Peyer's patch (tissue), 4 donors: Measurements from ENCODE around the gene ASMT. TPM values are rescaled to one million over a fixed set of nuclear protein-coding genes. Genes with fewer than 3 reads are reported as not detected.

Experiments
- DNase-seq, 3 donors: peaks; one replicate each; pipeline ENCODE4 v3.0.0-alpha.2; 2017 to 2019
- H3K27ac ChIP-seq, 4 donors: fragments of 200-600 bp; sonication (generic); one replicate each; pipeline ENCODE4 v1.5.1; 2016 to 2019
- H3K27me3 ChIP-seq, 2 donors: fragments of 200-600 bp; sonication (generic); one replicate each; pipeline ENCODE4 v1.5.1; 2019
- H3K36me3 ChIP-seq, 3 donors: fragments of 200-600 bp; sonication (generic); one replicate each; pipeline ENCODE4 v1.5.1; 2016 to 2019
- H3K4me1 ChIP-seq, 4 donors: fragments of 200-600 bp; sonication (generic); one replicate each; pipeline ENCODE4 v1.5.1; 2016 to 2019
- H3K4me3 ChIP-seq, 4 donors: fragments of 200-600 bp; sonication (generic); 1 replicate in 3 of 4; 2 replicates in 1 of 4; pipeline ENCODE4 v1.5.1; 2016 to 2019; ENCODE audit warnings: mild to moderate bottlenecking in 1 of 4
- H3K9me3 ChIP-seq, 4 donors: fragments of 200-600 bp; sonication (generic); one replicate each; pipeline ENCODE4 v1.5.1; 2016 to 2019; ENCODE audit warnings: mild to moderate bottlenecking in 1 of 4
- CTCF ChIP-seq, 6 experiments: fragments of 450-650 bp in 4 of 6; fragments of 200-600 bp in 2 of 6; sonication (generic) in 1 of 6; IDR thresholded peaks; one replicate each; pipeline ENCODE4 v1.5.1; 2017 to 2019; ENCODE audit warnings: antibody characterized with exemption in 6 of 6, mild to moderate bottlenecking in 3 of 6, moderate library complexity in 1 of 6
- POLR2A ChIP-seq, 2 donors: fragments of 450-650 bp; IDR thresholded peaks; one replicate each; pipeline ENCODE4 v1.5.1; 2017; ENCODE audit warnings: antibody characterized with exemption in 2 of 2, mild to moderate bottlenecking in 2 of 2, moderate library complexity in 2 of 2
- total RNA-seq, 4 donors: library from RNA; depleted of rRNA; stranded (reverse); fragments of >200 nt; gene quantifications; one replicate each; pipeline ENCODE4 v1.1.0, GENCODE V29; 2016

The ASMT gene
- total RNA-seq, 4 donors from 2014 or later = 12.4 TPM; not detected in 3

- Histone ChIP-seq H3K4me1 (peaks cover 0 to 11% (median 0%) of the 10 kb centered on the region in 4 donors), H3K9me3 (no peaks in the 10 kb centered on the region), H3K27ac (peak within 1 kb of the TSS; percentile 86 to 92 (median 90)), H3K36me3 (peaks cover 0 to 29% (median 0%) of the 10 kb centered on the region in 3 donors), H3K27me3 (no peaks in the 10 kb centered on the region), H3K4me3 (peak within 1 kb of the TSS; percentile 89 to 99 (median 96))
- DNase-seq = peak; percentile 94 to 99 (median 97)
- TF ChIP-seq POLR2A (IDR thresholded peaks at IDR 0.05) (peak; percentile 28 to 78), CTCF (IDR thresholded peaks at IDR 0.05) (peak in 4 of 6 experiments; percentile 5 to 39 (median 12))
These were observed 23.6 kb upstream of the ASMT start, which contains the start of gene AKAP17A for GRCh38 chrX:1591102-1591862. Gene AKAP17A, plus strand, starts transcription at chrX:1591604. Its CDS starts 1,859 bp downstream, at chrX:1593463.

GRCh38 chrX:1591863-1592469 lies 22.9 kb upstream of the ASMT start:
- no peak for TF ChIP-seq POLR2A (IDR thresholded peaks at IDR 0.05)
- no peak for DNase-seq
- H3K4me3 ChIP-seq = peak overlapping the region; percentile 89 to 99 (median 96)

GRCh38 chrX:1592470-1593142 lies 22.3 kb upstream of the ASMT start:
- Histone ChIP-seq H3K4me3 (peak overlapping the region; percentile 89 to 99 (median 96)), H3K27me3 (no peaks in the 10 kb centered on the region), H3K27ac (peak overlapping the region; percentile 86 to 92 (median 90)), H3K4me1 (peaks cover 0 to 11% (median 0%) of the 10 kb centered on the region in 4 donors), H3K9me3 (no peaks in the 10 kb centered on the region), H3K36me3 (peaks cover 0 to 38% (median 0%) of the 10 kb centered on the region in 3 donors)
- no peak for TF ChIP-seq POLR2A (IDR thresholded peaks at IDR 0.05)
- DNase-seq = no peak

More at GRCh38 chrX:1591863-1592469, 22.9 kb upstream of the ASMT start:
- H3K27me3 ChIP-seq = no peaks in the 10 kb centered on the region
- H3K9me3 ChIP-seq = no peaks in the 10 kb centered on the region
- H3K36me3 ChIP-seq = peaks cover 0 to 32% (median 0%) of the 10 kb centered on the region in 3 donors
- H3K27ac ChIP-seq = peak overlapping the region; percentile 86 to 92 (median 90)
- H3K4me1 ChIP-seq = peaks cover 0 to 11% (median 0%) of the 10 kb centered on the region in 4 donors

- H3K4me3 ChIP-seq = peak overlapping the region in 2 of 4 donors; percentile 89 to 98
- H3K4me1 ChIP-seq = peaks cover 0 to 11% (median 0%) of the 10 kb centered on the region in 4 donors
- TF ChIP-seq POLR2A (IDR thresholded peaks at IDR 0.05) = no peak
- no peak for TF ChIP-seq CTCF (IDR thresholded peaks at IDR 0.05)
- no peaks in the 10 kb centered on the region for H3K9me3 ChIP-seq
- no peak overlapping the region for H3K27ac ChIP-seq
- no peaks in the 10 kb centered on the region for H3K27me3 ChIP-seq
- H3K36me3 ChIP-seq = peaks cover 0 to 48% (median 0%) of the 10 kb centered on the region in 3 donors
- no peak for DNase-seq
These were observed 21.3 kb upstream of the ASMT start for GRCh38 chrX:1593286-1594271.

GRCh38 chrX:1595711-1596060 lies 19.2 kb upstream of the ASMT start:
- Histone ChIP-seq H3K4me3 (no peak overlapping the region), H3K36me3 (peaks cover 0 to 69% (median 0%) of the 10 kb centered on the region in 3 donors), H3K9me3 (no peaks in the 10 kb centered on the region), H3K27me3 (no peaks in the 10 kb centered on the region), H3K4me1 (peaks cover 0 to 11% (median 0%) of the 10 kb centered on the region in 4 donors), H3K27ac (no peak overlapping the region)
- TF ChIP-seq CTCF (IDR thresholded peaks at IDR 0.05) = no peak
- DNase-seq = no peak
